ENCODE results near the gene CLCN1.

The CLCN1 gene

DNA sequence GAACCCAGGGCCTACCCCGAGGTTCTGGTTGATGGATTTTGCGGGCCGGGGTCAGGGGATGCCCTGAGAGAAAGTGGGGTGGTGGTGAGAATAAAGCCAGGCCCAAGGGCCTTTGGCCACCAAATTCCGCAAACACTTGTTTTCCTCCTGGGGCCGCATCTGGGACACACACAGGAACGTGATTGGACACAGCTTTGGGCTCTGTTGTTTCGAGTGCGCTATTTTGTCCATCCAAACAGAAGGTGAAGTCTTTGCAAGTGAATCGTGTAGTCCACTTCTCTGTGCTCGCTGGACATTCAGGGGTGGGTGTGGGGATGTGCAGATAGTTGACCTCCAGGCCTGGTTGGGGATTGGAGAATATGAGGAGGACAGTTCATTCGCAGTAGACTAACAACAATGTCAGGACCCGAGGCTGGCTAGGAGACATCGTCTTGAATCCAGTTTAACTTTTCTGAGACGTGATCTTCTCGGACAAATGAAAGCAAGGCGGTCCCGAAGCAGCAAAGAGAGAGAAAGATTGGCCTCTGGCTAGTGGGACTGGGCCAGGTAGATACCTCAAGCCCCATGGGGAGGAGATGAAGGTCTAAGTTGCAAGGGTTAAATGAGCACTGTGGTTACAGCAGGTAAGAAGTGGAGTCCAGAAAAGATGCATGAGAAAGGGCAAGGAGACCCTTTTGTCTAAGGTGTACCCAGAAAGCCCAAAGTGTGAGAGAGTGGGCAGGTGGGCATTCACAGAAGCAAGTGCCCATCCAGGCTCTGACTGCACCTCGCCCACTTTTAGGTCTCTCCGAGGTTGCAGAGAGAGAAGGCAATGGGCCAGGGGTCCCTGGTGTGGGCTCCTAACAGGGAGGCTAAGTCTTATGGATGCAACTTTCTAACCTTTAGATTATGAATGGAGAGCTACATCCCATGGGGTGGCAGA is 47.4 kb downstream of the CLCN1 start:
- DNase-seq (ENCODE audit: low spot score) = no peak

DNA sequence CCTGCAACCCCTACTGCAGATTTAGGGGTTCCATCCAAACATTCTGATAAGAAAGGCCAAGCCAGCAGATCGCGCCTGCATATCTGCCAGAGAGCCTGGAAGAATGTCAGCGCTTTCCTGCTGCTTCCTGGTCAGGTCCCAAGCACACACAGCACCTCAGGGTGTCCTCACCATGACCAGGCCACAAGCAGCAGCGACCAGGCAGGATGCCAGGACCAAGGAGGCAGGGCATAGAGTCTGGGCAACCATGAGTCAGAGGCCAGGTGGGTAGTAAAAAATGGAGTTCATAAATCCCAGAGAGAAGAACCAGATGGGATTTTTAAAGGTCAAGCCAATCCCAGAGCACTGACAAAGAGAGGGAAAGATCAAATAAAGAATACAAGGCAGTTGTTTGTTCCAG is 52.1 kb downstream of the CLCN1 start:
- no peak for DNase-seq (ENCODE audit: low spot score)

DNA sequence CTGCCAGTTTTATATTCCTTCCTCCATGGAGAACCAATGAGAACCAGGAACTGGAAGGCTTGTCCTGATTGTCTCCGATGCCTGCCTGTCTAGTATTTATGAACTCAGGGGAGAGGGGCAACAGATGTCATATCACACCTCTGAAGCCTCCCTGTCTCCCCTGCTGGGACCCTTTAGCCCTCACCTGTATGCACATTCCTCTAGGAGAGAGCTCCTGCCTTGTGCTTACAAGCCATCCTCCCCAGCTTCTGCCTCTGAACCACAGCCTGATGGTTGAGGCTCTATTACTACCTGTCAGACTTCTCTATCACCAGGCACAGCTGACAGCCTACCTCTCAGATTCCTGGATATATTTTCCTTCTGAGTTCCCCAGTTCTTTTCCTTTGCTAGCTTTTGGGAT is 52.5 kb downstream of the CLCN1 start:
- DNase-seq (ENCODE audit: low spot score) = no peak

DNA sequence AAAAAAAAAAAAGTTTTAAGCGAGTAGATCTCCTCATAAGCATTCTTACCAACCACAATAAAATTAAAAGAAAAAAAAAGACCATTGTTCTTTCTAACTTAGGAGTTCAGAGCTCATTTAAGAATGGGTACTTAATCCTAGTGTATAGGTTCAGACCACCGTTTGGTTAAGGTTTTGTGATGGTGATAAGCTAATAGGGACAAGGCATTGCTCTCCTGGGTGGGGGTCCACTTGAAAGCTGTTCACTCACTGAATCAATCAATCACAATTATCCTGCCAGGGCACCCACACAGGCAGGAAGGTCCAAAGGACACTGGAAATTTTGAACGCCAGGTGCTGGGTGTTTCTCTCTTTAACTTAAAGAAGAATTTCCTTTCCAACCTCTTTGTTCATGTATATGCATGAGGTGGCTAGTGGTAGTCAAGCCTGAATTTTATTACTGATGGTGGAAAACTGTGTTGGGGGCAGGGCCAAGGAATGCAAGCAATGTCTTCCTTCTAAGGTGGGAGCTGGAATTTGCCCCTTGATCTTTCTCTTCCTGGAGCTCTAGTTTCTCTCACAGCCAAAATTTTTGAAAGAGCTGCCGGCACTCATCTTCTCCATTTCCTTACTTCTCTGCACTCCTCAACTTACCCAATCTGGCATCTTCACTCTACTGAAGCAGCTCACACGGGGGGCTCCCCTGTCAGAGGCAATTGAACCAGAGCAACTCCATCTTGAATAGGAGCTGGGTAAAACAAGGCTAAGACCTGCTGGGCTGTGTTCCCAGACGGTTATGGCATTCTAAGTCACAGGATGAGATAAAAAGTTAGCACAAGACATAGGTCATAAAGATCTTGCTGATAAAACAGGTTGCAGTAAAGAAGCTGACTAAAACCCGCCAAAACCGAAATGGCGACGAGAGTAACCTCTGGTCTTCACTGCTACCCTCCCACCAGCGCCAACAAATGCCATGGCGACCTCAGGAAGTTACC is 54.1 kb downstream of the CLCN1 start:
- DNase-seq (ENCODE audit: low spot score) = no peak

DNA sequence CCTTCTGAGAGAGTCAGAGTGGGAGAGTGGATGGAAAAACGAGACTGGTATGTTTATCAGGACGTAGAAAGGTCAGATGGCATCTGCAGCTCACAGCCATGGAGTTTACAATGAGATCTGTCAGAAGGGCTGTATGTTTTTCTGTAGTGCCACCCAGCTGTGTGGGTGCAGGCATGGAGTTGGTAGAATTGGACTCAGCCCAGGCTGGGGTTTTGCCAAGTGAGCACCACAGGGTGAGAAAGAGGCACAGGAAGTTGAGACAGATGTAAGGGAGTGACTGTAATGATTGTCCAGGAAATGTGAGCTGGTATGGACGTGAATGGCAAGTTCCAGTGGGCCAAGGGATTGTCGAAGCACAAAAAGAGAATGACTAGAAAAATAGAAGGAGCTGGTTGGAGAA is 56.2 kb downstream of the CLCN1 start:
- DNase-seq (ENCODE audit: low spot score) = no peak

DNA sequence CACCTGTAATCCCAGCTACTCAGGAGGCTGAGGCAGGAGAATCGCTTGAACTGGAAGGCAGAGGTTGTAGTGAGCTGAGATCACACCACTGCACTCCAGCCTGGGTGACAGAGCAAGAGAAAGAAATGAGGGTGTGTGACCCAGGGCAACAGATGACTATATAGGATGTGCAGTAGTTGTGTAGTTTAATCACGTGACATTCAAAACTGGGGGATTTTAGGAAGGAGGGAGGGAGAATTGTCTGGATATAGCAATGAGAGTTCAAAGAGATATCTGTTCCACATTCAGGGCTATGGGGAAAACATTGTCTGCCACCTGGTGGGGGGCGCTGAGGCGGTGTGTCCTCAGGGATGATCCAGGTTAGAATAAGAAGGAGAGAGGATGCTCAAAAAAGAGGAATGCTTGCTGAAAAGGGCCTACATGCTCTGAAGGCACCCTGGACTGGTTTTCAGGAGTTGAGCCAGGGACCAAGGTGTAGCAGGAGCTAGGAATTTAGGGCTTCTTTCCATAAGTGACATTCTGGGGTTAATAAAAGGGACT is 57.4 kb downstream of the CLCN1 start:
- no peak for DNase-seq (ENCODE audit: low spot score)

DNA sequence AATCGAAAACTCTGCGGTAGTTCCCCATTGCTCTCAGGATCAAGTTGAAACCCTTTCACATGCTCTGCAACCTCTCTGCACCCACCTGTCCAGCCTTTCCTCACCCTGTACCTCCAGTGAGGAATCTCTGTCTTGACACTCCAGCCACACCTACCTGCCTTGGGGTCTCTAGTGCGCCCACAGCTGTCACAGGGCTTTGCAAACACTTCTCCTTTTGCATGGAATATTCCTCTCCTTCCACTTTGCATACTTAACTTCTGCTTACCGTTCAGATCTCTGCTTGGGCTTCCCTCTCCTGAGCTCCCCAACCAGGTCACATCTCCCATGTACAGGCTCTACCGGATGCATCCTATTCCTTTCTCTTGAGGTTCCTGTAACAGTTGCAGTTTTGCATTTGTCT is 58.6 kb downstream of the CLCN1 start:
- no peak for DNase-seq (ENCODE audit: low spot score)

DNA sequence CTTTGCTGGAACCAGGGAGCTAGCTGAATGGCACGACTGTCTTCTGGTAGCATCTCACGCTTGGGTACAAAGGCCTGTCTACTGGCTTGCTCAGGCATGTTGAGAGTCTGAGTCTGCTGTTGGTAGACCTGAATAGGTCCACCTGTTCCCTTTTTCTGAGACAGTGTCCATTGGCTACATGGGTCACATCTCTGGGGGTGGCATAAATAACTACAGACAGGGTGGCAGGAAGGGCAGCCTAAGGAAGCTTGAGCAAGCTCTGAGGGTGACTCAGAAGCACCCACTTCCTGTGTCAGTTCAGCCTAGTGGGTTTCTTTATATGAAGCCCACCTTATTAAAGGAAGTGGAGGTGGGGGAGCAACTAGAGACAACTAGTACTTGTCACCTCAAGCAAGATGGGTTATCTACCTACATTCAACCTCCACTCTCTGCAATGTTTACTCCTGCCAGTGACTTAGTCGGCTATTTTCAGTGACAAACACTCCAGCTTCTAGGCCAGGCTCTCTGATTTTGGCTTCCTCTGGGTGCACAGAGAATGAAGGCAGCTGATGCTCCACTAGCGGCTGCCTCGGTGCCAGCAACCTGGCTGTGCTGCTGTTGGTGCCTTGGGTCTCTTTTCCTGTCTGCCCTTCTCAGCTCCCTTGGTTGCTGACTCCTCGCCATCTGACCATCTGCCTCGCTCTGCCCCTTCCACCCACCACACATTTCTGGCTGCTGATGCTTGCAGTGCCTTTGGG is 59.6 kb downstream of the CLCN1 start:
- DNase-seq (ENCODE audit: low spot score) = no peak

DNA sequence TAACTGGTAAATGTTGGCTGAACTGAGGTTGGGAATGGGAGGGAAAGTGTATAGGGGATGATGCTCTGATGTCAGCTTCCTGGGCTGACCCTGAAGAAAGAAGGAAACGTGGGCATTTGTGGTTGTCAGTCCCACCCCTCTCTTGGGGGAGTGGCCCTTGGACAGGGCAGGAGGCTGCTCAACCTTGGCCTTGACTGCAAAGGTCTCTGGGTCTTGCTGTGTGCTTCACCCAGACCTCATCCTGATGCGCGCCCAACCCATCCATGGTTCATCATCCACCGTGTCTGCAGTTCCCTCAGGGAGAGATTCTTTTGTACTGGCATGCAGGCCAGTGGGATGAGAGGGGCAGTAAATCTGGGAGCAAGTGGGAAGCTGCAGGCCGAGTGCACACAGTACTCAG is 60.5 kb downstream of the CLCN1 start:
- DNase-seq (ENCODE audit: low spot score) = no peak

DNA sequence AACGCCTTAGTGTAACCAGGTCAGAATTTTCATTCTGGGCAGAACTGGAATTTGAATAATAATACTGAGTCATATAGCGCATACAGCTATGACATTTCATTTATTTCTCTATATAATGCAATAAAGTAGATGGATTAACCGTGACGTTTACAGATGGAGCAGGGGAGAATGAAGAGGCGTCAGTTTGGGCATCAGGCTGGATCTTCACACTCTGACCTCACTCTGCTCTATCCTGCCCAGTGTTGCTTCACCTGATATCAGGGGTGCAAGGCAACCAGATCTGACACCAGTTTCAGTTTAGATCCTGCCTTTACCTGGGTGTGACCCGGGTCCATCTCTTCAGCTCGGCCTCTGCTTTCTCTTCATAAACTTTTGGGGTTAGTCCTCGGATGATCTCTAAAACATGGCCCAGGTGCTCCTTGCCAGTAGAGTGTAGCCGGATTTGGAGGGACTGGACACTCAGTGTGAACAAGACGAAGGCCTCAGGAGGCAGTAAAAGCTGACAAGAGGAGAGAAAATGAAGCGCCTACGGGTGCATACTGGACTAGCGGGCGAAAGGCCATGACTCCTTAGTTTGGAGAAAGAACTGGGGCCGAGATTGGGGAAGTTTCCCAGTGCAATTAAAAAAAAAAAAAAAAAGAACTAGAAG is 63.8 kb downstream of the CLCN1 start:
- no peak for DNase-seq (ENCODE audit: low spot score)

DNA sequence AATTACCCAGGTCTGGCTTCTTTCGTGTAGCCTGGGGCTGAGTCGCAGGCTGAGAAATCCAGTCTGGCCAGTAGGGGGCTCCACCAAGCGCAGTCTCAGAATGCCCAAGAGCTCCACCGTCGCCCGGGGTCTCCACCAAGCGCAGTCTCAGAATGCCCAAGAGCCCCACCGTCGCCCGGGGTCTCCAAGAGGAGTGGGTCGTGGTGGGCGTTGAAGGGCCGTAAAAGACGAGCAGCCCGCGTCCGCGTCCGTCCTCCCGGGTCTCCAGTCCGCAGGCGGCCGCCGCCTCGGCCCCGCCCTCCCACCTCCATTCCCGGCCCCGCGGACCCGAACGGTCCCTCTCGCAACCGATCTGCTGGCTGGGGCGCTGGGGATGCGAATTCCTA is 64.3 kb downstream of the CLCN1 start:
- DNase-seq (ENCODE audit: low spot score) = peak; percentile 85

DNA sequence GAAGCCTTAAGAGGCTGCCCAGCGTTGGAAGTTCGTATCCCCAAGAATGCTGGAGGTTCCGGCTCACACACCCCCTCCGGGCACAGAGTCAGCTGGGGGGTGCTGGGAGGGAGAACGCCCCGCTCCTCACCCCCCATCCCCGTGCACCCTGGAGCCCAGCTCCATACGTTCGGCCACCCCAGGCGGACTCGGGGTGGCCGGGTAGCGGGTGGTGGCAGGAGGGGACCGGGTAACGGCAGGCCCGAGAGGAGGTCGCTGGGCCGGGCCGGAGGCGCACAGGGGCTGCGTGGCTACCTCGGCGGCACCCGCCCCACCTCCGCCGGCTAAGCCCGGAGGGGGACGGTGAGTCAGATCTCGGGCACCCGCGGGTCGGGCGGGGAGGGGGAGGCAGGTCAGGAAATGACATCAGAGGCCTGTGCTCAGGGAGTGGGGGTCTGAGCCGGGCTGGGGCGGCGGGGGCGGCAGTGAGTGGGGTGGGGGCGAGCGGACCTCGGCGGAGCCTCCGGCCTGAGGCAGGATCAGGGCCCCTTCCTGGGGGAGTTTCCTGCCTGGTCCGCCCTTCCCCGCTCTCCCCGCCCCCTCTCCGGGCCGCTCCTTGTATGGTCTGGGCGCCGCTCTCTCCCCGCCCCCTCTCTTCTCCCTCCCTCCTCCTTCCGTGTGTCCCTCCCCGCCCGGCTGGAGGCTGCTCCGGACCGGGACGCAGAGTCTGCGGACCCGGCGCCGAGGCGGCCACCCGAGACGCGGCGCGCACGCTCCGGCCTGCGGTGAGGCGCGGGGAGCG is 64.9 kb downstream of the CLCN1 start, which contains the start of gene ZYX:
Gene ZYX (plus strand): TSS at position 700 of the 781 bp plus-strand sequence. CDS start 227 bp downstream, outside the sequence.
- peak; percentile 98 for DNase-seq (ENCODE audit: low spot score)

DNA sequence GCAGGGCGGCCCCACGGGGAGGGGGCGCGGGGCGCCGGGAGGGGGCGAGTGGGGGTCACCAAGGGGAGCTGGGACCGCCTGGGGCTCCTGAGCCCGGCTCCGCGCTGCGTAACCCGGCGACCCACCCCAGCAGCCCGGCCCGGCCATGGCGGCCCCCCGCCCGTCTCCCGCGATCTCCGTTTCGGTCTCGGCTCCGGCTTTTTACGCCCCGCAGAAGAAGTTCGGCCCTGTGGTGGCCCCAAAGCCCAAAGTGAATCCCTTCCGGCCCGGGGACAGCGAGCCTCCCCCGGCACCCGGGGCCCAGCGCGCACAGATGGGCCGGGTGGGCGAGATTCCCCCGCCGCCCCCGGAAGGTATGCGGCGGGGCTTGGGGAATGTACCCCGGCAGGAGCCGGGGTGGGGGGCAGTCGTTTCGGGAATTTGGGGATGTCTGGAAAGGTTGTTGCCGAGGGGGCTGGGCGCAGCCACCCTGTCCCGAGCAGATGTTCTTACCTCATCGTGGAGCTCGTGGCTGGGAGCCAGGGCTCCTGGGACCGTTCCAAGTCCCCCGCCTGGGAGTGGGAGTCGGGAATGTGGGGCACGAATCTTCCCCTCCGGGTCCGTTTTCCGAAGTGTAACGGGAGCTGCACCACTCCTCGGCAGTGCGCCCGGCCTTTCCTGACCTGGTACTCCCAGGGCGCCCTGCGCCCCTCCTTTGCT is 65.7 kb downstream of the CLCN1 start:
- peak; percentile 79 for DNase-seq (ENCODE audit: low spot score)

DNA sequence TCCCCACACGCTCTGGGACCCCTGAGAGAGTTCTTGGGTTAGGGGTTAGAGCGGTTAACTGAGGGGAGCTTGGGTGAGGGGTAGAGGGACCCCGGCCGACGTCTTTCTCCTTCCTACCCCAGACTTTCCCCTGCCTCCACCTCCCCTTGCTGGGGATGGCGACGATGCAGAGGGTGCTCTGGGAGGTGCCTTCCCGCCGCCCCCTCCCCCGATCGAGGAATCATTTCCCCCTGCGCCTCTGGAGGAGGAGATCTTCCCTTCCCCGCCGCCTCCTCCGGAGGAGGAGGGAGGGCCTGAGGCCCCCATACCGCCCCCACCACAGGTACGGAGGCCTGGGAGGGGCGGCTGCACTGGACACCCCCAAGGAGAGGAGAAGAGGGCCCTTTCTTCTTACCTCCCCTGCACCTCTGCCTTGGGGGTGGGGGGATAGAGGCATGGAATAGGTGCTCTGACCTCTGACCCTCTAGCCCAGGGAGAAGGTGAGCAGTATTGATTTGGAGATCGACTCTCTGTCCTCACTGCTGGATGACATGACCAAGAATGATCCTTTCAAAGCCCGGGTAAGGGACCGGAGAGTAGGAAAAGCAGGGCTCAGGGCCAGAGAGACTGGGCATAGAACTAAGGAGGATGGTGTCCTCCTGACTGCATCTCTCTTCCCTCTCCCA is 66.3 kb downstream of the CLCN1 start:
- DNase-seq (ENCODE audit: low spot score) = no peak

DNA sequence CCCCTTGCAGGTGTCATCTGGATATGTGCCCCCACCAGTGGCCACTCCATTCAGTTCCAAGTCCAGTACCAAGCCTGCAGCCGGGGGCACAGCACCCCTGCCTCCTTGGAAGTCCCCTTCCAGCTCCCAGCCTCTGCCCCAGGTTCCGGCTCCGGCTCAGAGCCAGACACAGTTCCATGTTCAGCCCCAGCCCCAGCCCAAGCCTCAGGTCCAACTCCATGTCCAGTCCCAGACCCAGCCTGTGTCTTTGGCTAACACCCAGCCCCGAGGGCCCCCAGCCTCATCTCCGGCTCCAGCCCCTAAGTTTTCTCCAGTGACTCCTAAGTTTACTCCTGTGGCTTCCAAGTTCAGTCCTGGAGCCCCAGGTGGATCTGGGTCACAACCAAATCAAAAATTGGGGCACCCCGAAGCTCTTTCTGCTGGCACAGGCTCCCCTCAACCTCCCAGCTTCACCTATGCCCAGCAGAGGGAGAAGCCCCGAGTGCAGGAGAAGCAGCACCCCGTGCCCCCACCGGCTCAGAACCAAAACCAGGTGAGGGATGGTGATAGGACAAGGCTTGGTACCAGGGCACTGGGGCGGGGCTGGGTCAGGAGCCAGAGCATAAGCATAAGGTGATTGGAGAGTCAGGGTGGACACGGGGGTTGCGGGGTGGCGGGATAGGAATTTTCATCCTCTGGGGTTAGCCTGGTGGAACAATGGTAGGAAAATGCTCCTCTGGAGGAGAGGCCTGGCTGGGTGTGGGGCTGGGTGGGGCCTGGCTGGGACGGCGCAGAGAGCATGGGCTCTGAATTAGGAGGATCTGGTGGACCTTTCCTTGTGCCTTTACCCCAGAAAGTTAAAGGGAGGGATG is 67.1 kb downstream of the CLCN1 start:
- no peak for DNase-seq (ENCODE audit: low spot score)

DNA sequence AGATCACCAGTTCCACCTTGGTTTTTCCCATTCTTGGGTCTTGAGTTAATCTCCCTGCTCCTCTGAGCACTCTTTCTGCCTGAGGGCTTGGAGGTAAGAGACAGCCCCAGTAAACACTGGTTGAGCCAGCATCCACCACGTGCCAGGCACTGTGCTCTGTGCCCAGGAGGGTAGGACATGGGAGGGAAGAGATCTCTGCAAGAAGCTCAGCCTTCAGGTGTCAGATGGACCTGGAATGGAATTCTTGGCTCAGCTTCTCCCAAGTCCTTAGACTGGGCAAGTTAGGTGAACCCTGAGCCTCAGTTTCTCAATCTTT is 67.7 kb downstream of the CLCN1 start:
- no peak for DNase-seq (ENCODE audit: low spot score)

DNA sequence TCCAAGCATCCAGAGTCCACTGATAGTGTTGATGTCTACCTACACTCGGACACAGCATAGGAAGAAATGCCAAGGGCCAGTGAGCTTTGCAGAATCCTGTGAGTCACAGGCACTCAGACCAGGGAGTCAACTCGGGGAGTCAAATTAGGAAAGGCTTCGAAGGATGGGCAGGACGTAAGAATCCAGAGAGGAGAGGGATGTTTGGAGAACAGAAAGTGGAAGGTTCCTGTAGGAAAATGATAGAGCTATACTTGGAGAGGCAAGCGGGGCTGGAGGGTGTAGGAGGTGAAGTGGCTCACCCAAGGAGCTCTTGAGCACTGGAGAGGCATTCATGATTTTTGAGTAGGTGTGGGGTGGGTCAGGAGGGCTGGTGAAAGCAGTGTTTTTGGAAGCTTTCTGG is 68.2 kb downstream of the CLCN1 start:
- DNase-seq (ENCODE audit: low spot score) = no peak

Data from AG08396 (cell line).